Measurements from ENCODE around the gene COPZ1.

Gene COPZ1

DNA sequence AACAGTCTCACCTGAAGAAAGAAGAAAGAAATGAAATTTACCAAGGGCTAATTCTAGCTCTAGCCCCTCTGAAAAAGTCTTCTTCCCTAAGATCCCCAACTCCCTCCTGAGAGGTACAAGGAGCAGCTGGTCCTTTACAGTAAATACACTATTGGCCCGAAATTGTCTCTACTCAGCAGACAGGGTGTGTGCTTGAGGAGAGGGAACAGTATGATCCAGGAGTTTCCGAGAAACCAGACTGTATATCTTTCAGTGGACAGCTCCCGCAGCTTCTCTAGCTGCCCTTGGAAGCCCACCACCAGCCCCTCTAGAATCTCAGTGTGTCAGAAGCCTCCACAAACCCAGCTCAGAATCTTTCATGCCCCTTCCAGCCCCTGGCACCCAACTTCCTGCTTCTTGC is 31.3 kb downstream of the COPZ1 start:
- TF ChIP-seq, protein P1, sequence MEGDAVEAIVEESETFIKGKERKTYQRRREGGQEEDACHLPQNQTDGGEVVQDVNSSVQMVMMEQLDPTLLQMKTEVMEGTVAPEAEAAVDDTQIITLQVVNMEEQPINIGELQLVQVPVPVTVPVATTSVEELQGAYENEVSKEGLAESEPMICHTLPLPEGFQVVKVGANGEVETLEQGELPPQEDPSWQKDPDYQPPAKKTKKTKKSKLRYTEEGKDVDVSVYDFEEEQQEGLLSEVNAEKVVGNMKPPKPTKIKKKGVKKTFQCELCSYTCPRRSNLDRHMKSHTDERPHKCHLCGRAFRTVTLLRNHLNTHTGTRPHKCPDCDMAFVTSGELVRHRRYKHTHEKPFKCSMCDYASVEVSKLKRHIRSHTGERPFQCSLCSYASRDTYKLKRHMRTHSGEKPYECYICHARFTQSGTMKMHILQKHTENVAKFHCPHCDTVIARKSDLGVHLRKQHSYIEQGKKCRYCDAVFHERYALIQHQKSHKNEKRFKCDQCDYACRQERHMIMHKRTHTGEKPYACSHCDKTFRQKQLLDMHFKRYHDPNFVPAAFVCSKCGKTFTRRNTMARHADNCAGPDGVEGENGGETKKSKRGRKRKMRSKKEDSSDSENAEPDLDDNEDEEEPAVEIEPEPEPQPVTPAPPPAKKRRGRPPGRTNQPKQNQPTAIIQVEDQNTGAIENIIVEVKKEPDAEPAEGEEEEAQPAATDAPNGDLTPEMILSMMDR (IDR thresholded peaks at IDR 0.05; ENCODE audit: insufficient read depth, low read length, poor library complexity, severe bottlenecking): no peak
- no peak overlapping the region for H3K4me3 ChIP-seq (replicated peaks; ENCODE audit: low read depth, low read length)

DNA sequence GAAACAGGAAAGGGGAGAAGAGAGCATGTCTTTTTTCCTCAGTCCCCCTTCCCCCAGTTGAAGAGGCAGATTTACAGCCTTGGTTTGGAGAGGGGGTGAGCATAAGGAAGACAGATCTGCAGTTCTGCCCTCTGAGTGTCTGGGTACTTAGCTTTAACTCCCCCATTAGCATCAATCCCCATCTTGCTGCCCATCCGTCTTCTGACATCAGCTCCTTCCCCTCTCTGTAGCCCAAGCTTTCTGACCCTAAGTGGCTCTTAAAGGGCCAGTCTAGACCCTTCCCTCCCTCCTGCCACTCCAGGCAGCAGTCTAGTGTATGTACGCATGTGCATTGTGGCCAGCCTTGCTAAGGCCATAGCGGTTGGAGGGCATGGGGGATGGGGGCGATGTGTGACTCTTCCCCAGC is 32.0 kb downstream of the COPZ1 start:
- Histone ChIP-seq H3K4me3 (replicated peaks; ENCODE audit: low read depth, low read length) (no peak overlapping the region), H3K36me3 (ENCODE audit: control insufficient read depth, insufficient read depth, low read length) (no peaks in the 10 kb centered on the region; the same call in none of the 2 replicates), H3K27me3 (replicated peaks; ENCODE audit: control insufficient read depth, insufficient read depth, low read length) (no peaks in the 10 kb centered on the region)
- no peak for DNase-seq (ENCODE audit: extremely low read depth, insufficient read length)
- TF ChIP-seq, protein P1 (IDR thresholded peaks at IDR 0.05; ENCODE audit: insufficient read depth, low read length, poor library complexity, severe bottlenecking): no peak

More for the DNA sequence above, 31.3 kb downstream of the COPZ1 start:
- no peaks in the 10 kb centered on the region for H3K27me3 ChIP-seq (replicated peaks; ENCODE audit: control insufficient read depth, insufficient read depth, low read length)
- DNase-seq (ENCODE audit: extremely low read depth, insufficient read length): no peak
- H3K36me3 ChIP-seq (ENCODE audit: control insufficient read depth, insufficient read depth, low read length): no peaks in the 10 kb centered on the region; the same call in none of the 2 replicates

DNA sequence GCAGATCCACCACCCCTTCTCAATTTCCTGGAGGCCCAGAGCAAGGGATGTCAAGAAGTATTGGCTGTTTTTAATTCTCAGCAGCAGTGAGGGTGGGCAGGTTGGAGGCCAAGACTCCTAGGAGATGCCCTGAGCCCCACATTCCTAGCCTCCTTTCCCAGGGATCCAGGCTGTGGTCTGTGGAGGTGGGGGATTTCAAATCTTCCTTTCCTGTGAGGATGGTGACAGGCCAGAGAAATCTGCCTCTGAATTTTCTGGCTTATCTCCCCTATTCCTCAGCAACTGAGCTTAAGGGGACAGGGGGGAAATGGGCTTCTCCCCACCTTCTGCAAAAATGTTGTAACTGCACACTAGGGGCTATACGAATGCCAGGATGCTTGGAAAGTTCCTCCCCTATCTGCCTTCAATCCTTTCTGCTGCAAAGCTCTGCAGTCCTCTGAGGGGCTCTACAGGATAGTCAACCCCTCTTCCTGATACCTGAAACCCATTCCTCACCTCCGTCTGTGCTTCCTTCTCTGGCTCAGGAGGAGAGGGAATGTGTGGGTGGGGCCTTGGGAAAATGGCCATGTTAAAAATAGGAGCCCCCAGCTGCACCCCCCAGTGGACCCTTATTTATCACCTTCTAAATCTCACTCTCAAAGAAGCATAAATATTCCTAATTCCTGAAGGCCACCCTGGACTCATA is 32.7 kb downstream of the COPZ1 start:
- Histone ChIP-seq H3K4me3 (replicated peaks; ENCODE audit: low read depth, low read length) (no peak overlapping the region; the same call in 1 of the 2 replicates), H3K27me3 (replicated peaks; ENCODE audit: control insufficient read depth, insufficient read depth, low read length) (no peaks in the 10 kb centered on the region), H3K36me3 (ENCODE audit: control insufficient read depth, insufficient read depth, low read length) (no peaks in the 10 kb centered on the region; the same call in none of the 2 replicates)
- TF ChIP-seq, protein P1 (IDR thresholded peaks at IDR 0.05; ENCODE audit: insufficient read depth, low read length, poor library complexity, severe bottlenecking): no peak
- DNase-seq (ENCODE audit: extremely low read depth, insufficient read length): no peak

DNA sequence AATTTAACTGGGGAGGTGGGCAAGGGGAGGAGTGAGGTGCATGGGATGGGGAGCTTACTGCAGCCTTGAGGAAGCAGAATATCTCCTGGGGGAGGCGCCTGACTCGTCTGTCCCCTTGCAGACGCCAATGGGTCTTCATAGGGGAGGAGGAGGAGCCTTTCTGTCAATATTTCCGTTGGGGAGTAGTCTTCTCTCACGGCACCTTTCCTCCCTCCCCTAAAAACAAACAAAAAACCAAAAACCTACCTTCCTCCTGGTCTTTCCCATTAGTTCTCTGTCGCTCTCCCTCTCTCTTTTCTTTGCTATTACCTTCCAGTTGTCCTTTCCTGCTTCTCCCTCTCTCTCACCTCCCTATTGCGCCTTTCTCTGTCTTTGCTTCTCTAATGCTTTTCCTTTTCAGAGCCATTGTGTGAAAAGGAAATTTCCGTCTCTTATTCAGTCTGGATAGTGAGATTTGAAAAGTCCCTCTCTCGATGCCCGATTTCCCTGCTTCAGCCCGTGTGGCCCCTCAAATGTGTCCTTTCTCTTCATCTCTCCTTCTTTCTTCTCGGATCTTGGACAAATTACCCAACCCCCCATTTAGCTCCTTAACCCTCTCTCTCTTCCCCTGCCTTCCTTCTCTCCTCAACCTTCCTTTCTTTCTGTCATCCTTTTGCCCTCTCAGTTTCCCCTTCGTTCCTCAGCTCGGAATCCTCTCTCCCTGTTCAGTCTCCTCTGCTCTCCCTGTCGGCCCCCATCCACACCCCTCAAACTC is 33.4 kb downstream of the COPZ1 start:
- Histone ChIP-seq H3K36me3 (ENCODE audit: control insufficient read depth, insufficient read depth, low read length) (no peaks in the 10 kb centered on the region; the same call in 1 of the 2 replicates), H3K4me3 (replicated peaks; ENCODE audit: low read depth, low read length) (peak overlapping the region; percentile 80), H3K27me3 (replicated peaks; ENCODE audit: control insufficient read depth, insufficient read depth, low read length) (no peaks in the 10 kb centered on the region)
- DNase-seq (ENCODE audit: extremely low read depth, insufficient read length): no peak
- TF ChIP-seq, protein P1 (IDR thresholded peaks at IDR 0.05; ENCODE audit: insufficient read depth, low read length, poor library complexity, severe bottlenecking): no peak

DNA sequence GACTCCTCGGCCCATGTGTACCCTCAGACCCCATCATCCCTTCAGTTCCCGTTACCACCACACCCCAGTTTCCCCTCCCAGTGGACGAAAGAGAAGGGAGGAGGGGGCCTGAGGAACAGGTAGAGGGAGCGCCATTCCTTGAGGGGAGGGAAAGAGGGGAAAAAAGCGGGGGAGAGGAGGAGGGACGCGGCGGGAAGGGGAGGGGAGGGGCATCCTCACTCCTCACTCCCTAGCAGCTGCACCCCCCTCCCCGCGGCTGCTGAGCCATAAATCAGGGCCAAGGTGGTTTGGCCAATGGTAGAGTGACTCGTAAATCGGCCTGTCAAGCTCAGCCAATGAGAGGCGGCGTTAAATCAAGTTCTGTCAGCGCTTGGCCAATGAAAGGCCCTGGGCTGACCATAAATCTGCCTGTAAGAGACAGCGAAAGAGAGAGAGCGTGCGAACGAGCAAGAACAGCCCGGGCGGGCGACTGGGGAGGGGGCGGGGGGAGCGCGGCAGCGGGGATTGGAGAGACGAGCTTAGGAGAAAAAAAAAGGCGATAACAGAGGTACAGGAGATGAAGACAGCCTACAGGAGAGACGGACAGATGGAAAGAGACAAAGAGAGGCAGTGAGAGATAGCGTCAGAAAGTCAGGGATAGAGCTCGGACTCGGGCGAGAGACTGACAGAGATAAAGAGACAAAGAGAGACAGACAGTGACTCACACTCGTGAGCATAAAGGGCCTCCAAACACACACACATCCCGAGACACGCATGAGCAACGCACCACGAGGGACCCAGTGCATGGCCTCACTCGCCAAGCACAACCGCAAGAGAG is 34.2 kb downstream of the COPZ1 start:
- TF ChIP-seq, protein P1 (IDR thresholded peaks at IDR 0.05; ENCODE audit: insufficient read depth, low read length, poor library complexity, severe bottlenecking): no peak
- DNase-seq (ENCODE audit: extremely low read depth, insufficient read length): peak; percentile 90
- peak overlapping the region; percentile 80 for H3K4me3 ChIP-seq (replicated peaks; ENCODE audit: low read depth, low read length)
- no peaks in the 10 kb centered on the region for H3K27me3 ChIP-seq (replicated peaks; ENCODE audit: control insufficient read depth, insufficient read depth, low read length)
- no peaks in the 10 kb centered on the region for H3K36me3 ChIP-seq (ENCODE audit: control insufficient read depth, insufficient read depth, low read length)

Data from GM06990 (cell line).